Measurements from ENCODE around the gene ERGIC1. TPM values are rescaled to one million over a fixed set of nuclear protein-coding genes. Genes with fewer than 3 reads are reported as not detected.

ERGIC1 gene
- polyA plus RNA-seq, 1 donor from 2014 or later = 59.1 TPM

GRCh38 chr5:172950176-172950965, 116.3 kb downstream of the ERGIC1 start:
- H3K4me2 ChIP-seq (ENCODE audit: low read length) = no peak overlapping the region
- H2AFZ ChIP-seq (ENCODE audit: low read depth, low read length) = no peak overlapping the region
- H3K79me2 ChIP-seq (replicated peaks; ENCODE audit: insufficient read depth, low read length) = no peaks in the 10 kb centered on the region
- no peaks in the 10 kb centered on the region for H3F3A ChIP-seq (ENCODE audit: insufficient read depth, low read length, poor library complexity, severe bottlenecking)
- H3K9me3 ChIP-seq (ENCODE audit: low read length) = no peaks in the 10 kb centered on the region
- no peaks in the 10 kb centered on the region for H4K20me1 ChIP-seq (ENCODE audit: insufficient read depth)
- no peak overlapping the region for H3K9ac ChIP-seq (ENCODE audit: low read length)
- no peaks in the 10 kb centered on the region for H3K36me3 ChIP-seq (ENCODE audit: insufficient read depth, low read length)
- TF ChIP-seq TAF1 (IDR thresholded peaks at IDR 0.05; ENCODE audit: low read depth) (no peak), RAD21 (conservative IDR thresholded peaks at IDR 0.05) (no peak), SMC3 (conservative IDR thresholded peaks at IDR 0.05; ENCODE audit: poor library complexity) (no peak), MXI1 (conservative IDR thresholded peaks at IDR 0.05; ENCODE audit: poor library complexity, severe bottlenecking) (no peak), POLR2AphosphoS5 (IDR thresholded peaks at IDR 0.05) (no peak), EP300 (conservative IDR thresholded peaks at IDR 0.05; ENCODE audit: poor library complexity, severe bottlenecking) (no peak), EZH2 (IDR thresholded peaks at IDR 0.05; ENCODE audit: borderline replicate concordance, insufficient read depth, low read length, poor library complexity, severe bottlenecking) (no peak)
- TF ChIP-seq, protein P1, sequence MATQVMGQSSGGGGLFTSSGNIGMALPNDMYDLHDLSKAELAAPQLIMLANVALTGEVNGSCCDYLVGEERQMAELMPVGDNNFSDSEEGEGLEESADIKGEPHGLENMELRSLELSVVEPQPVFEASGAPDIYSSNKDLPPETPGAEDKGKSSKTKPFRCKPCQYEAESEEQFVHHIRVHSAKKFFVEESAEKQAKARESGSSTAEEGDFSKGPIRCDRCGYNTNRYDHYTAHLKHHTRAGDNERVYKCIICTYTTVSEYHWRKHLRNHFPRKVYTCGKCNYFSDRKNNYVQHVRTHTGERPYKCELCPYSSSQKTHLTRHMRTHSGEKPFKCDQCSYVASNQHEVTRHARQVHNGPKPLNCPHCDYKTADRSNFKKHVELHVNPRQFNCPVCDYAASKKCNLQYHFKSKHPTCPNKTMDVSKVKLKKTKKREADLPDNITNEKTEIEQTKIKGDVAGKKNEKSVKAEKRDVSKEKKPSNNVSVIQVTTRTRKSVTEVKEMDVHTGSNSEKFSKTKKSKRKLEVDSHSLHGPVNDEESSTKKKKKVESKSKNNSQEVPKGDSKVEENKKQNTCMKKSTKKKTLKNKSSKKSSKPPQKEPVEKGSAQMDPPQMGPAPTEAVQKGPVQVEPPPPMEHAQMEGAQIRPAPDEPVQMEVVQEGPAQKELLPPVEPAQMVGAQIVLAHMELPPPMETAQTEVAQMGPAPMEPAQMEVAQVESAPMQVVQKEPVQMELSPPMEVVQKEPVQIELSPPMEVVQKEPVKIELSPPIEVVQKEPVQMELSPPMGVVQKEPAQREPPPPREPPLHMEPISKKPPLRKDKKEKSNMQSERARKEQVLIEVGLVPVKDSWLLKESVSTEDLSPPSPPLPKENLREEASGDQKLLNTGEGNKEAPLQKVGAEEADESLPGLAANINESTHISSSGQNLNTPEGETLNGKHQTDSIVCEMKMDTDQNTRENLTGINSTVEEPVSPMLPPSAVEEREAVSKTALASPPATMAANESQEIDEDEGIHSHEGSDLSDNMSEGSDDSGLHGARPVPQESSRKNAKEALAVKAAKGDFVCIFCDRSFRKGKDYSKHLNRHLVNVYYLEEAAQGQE (IDR thresholded peaks at IDR 0.05; ENCODE audit: borderline replicate concordance) = no peak
- TF ChIP-seq, protein P2, sequence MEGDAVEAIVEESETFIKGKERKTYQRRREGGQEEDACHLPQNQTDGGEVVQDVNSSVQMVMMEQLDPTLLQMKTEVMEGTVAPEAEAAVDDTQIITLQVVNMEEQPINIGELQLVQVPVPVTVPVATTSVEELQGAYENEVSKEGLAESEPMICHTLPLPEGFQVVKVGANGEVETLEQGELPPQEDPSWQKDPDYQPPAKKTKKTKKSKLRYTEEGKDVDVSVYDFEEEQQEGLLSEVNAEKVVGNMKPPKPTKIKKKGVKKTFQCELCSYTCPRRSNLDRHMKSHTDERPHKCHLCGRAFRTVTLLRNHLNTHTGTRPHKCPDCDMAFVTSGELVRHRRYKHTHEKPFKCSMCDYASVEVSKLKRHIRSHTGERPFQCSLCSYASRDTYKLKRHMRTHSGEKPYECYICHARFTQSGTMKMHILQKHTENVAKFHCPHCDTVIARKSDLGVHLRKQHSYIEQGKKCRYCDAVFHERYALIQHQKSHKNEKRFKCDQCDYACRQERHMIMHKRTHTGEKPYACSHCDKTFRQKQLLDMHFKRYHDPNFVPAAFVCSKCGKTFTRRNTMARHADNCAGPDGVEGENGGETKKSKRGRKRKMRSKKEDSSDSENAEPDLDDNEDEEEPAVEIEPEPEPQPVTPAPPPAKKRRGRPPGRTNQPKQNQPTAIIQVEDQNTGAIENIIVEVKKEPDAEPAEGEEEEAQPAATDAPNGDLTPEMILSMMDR (IDR thresholded peaks at IDR 0.05; ENCODE audit: poor library complexity, severe bottlenecking) = no peak
- no peaks in the 10 kb centered on the region for H3K27me3 ChIP-seq (ENCODE audit: insufficient read depth, low read depth, low read length)
- no peak overlapping the region for H3K27ac ChIP-seq (ENCODE audit: low read length)
- no peaks in the 10 kb centered on the region for H3K9me2 ChIP-seq (ENCODE audit: insufficient read depth, low read length)
- H3K4me3 ChIP-seq (ENCODE audit: low read length) = no peak overlapping the region

DNA sequence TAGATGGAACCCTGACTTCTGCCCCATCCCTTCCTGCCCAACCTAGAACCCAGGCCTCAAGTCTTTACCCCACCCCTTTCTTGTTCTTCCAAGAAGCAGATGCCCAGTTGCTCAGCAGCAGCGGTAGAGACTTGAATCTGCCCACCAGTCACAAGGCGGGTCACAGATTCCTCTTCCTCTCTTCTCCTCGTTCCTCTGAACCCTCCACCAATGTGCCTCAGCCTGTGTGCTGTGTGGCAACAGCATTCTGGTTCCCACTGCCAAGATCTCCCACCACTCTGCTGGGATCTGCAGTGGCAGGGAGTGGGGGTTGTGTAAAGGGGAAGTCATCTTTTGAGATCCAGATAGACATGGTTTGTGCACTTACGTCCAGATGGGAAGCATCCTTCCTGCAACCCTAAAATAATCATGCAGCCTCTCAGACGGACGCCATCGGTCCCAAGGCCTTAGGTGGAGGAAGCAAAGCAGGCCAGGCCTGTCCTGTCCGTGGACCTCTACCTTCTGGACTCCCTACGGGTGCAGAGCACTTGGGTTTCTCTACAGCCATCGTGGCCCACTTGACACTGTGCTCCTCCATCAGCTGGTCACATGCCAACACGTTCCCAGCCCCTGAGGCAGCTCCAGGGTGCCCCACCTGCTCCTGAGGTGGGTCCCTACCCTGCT, 117.5 kb downstream of the ERGIC1 start:
- no peak overlapping the region for H3K4me3 ChIP-seq (ENCODE audit: low read length)
- H3K4me2 ChIP-seq (ENCODE audit: low read length) = no peak overlapping the region
- H2AFZ ChIP-seq (ENCODE audit: low read depth, low read length) = no peak overlapping the region

More for the DNA sequence above, 117.5 kb downstream of the ERGIC1 start:
- H3K36me3 ChIP-seq (ENCODE audit: insufficient read depth, low read length) = no peaks in the 10 kb centered on the region
- no peaks in the 10 kb centered on the region for H3K9me3 ChIP-seq (ENCODE audit: low read length)
- H3K9ac ChIP-seq (ENCODE audit: low read length) = no peak overlapping the region
- TF ChIP-seq EP300 (conservative IDR thresholded peaks at IDR 0.05; ENCODE audit: poor library complexity, severe bottlenecking) = no peak
- no peak for TF ChIP-seq MXI1 (conservative IDR thresholded peaks at IDR 0.05; ENCODE audit: poor library complexity, severe bottlenecking)
- TF ChIP-seq POLR2AphosphoS5 (IDR thresholded peaks at IDR 0.05) = no peak
- TF ChIP-seq SMC3 (conservative IDR thresholded peaks at IDR 0.05; ENCODE audit: poor library complexity) = no peak
- TF ChIP-seq, protein P2 (IDR thresholded peaks at IDR 0.05; ENCODE audit: poor library complexity, severe bottlenecking) = no peak
- no peak for TF ChIP-seq EZH2 (IDR thresholded peaks at IDR 0.05; ENCODE audit: borderline replicate concordance, insufficient read depth, low read length, poor library complexity, severe bottlenecking)
- TF ChIP-seq RAD21 (conservative IDR thresholded peaks at IDR 0.05) = no peak
- TF ChIP-seq, protein P1 (IDR thresholded peaks at IDR 0.05; ENCODE audit: borderline replicate concordance) = no peak
- no peak for TF ChIP-seq TAF1 (IDR thresholded peaks at IDR 0.05; ENCODE audit: low read depth)
- H3K27ac ChIP-seq (ENCODE audit: low read length) = no peak overlapping the region
- no peaks in the 10 kb centered on the region for H3K79me2 ChIP-seq (replicated peaks; ENCODE audit: insufficient read depth, low read length)
- H4K20me1 ChIP-seq (ENCODE audit: insufficient read depth) = no peaks in the 10 kb centered on the region
- no peaks in the 10 kb centered on the region for H3K27me3 ChIP-seq (ENCODE audit: insufficient read depth, low read depth, low read length)
- H3K9me2 ChIP-seq (ENCODE audit: insufficient read depth, low read length) = no peaks in the 10 kb centered on the region
- no peaks in the 10 kb centered on the region for H3F3A ChIP-seq (ENCODE audit: insufficient read depth, low read length, poor library complexity, severe bottlenecking)
